Activated B cell treated with CpG ODN at 0.5 μM for 24 hours (primary cell): ENCODE results near the gene CLEC17A. TPM values are rescaled to one million over a fixed set of nuclear protein-coding genes. Genes with fewer than 3 reads are reported as not detected.

Source experiments
- ATAC-seq: fragments of 200-7000 bp; cut with Tn5 transposase; one replicate; pipeline ENCODE4 v1.10.0; 2021; ENCODE audit warnings: low read depth, mild to moderate bottlenecking, moderate library complexity
- CTCF ChIA-PET: fragments of 350-600 bp; sonication (Branson Sonifier 250); formaldehyde crosslinking; loops from one replicate; lab custom pipeline; 2021; ENCODE audit warnings: antibody characterized with exemption; lab: Charles Lee
- POLR2A ChIA-PET: fragments of 350-600 bp; sonication (Branson Sonifier 250); formaldehyde crosslinking; loops from one replicate; lab custom pipeline; 2021; ENCODE audit warnings: antibody characterized with exemption; lab: Charles Lee
- DNase-seq: peaks from one replicate; pipeline ENCODE4 v3.0.0; 2022
- H3K27ac Mint-ChIP-seq: one replicate; pipeline ENCODE4 v1.8.0; 2020; ENCODE audit warnings: mixed read lengths
- H3K27me3 Mint-ChIP-seq: one replicate; pipeline ENCODE4 v1.8.0; 2021; ENCODE audit warnings: mixed read lengths
- H3K36me3 Mint-ChIP-seq: one replicate; pipeline ENCODE4 v1.8.0; 2021; ENCODE audit warnings: low read depth, mixed read lengths
- H3K4me1 Mint-ChIP-seq: one replicate; pipeline ENCODE4 v1.8.0; 2021; ENCODE audit warnings: mixed read lengths
- H3K4me3 Mint-ChIP-seq: one replicate; pipeline ENCODE4 v1.8.0; 2020; ENCODE audit warnings: mild to moderate bottlenecking, mixed read lengths
- H3K9me3 Mint-ChIP-seq: one replicate; pipeline ENCODE4 v1.8.0; 2020; ENCODE audit warnings: mixed read lengths
- intact Hi-C: fragments of 100-400 bp; cut with micrococcal nuclease; formaldehyde crosslinking; loops from one replicate; pipeline ENCODE4 v1.15.1; 2024
- total RNA-seq: library from RNA; stranded (reverse); gene quantifications from 2 replicates; pipeline ENCODE4 v1.2.3, GENCODE V29; 2022
- TF ChIP-seq, protein P1 (sequence below): fragments of 200-600 bp; IDR thresholded peaks from one replicate; pipeline ENCODE4 v1.8.0; 2022; ENCODE audit warnings: antibody characterized with exemption, mild to moderate bottlenecking

The CLEC17A gene
- total RNA-seq, 1 donor from 2014 or later: 123 TPM

DNA sequence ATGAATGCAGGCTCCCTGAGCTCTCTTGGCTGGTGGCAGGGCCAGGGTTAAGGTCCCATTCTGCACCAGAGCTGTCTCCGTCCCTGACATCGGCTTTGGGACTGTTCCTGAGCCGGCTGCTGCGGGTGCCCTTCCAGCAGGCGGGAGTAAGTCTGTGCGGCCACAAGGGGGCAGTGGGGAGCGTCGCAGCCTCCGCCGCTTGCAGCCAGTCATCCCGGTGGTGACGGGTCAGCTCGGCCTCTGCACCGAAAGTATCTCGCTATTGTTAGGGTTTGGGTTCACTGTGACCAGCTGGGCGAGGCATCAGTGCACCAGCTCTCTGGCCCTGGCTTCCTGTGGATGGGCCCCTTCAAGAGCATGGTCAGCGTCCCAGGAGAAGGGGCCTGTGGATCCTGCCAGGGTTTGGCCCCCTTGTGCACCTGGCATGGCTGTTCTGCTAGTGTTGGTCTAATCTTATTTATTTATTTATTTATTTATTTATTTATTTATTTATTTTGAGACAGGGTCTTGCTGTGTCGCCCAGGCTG lies 26.2 kb upstream of the CLEC17A start:
- POLR2A ChIA-PET: interaction anchor here (0.7 to 1.4 kb wide), 3 partner anchors 27 to 133 kb away, joined by 4 to 9 read pairs (median 4); partner anchors contain the start of genes DNAJB1 and ZNF333
- peak; percentile 92 for ATAC-seq
- H3K9me3 Mint-ChIP-seq: no peaks in the 10 kb centered on the region
- CTCF ChIA-PET: interaction anchor here (0.6 to 2.3 kb wide), 13 partner anchors 13 to 141 kb away, joined by 3 to 17 read pairs (median 4); partner anchors contain the start of genes DNAJB1 and NDUFB7
- H3K4me3 Mint-ChIP-seq: peak overlapping the region; percentile 35
- no peaks in the 10 kb centered on the region for H3K27me3 Mint-ChIP-seq
- peaks cover 4% of the 10 kb centered on the region for H3K36me3 Mint-ChIP-seq
- intact Hi-C loops: loop anchor here (1.0 kb wide), 1 partner anchor 332 kb away; no protein-coding TSS in a partner anchor
- peak; percentile 67 for DNase-seq
- H3K27ac Mint-ChIP-seq: no peak overlapping the region
- TF ChIP-seq, protein P1, sequence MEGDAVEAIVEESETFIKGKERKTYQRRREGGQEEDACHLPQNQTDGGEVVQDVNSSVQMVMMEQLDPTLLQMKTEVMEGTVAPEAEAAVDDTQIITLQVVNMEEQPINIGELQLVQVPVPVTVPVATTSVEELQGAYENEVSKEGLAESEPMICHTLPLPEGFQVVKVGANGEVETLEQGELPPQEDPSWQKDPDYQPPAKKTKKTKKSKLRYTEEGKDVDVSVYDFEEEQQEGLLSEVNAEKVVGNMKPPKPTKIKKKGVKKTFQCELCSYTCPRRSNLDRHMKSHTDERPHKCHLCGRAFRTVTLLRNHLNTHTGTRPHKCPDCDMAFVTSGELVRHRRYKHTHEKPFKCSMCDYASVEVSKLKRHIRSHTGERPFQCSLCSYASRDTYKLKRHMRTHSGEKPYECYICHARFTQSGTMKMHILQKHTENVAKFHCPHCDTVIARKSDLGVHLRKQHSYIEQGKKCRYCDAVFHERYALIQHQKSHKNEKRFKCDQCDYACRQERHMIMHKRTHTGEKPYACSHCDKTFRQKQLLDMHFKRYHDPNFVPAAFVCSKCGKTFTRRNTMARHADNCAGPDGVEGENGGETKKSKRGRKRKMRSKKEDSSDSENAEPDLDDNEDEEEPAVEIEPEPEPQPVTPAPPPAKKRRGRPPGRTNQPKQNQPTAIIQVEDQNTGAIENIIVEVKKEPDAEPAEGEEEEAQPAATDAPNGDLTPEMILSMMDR: peak; percentile 66
- H3K4me1 Mint-ChIP-seq: peaks cover 28% of the 10 kb centered on the region

DNA sequence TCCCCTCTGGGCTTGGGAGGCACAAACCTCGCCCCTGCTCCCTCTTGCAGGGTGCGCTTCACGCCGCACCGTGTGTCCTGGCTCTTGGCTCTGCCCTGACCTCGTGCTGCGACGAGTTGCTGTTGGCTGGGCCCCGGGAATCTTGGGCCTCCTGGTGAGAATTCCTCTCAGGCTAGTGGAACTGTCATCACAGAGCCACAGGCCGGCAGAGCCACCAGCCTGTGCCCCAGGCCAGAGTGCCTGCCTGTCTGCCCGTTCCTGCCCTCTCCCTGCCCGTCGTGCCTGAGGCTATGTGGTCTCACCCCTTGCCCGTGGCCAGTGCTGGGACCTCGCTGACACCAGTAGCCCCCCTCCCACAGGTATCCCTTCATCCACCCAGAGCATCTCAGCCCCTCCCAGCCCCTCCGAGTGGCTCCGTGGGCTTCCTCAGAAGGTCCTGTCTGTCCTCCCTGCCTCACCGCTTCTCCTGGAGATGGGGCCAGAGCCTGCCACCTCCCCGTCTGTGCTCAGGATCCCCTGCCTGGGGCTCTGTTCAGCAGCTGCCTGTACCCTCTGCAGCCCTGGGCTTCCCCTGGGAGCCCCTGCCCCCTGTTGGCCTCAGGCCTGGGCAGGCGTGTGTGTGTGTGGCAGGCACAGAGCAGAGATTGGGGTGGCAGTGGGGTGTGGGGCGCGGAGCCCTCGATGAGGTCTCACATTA lies 24.4 kb upstream of the CLEC17A start:
- intact Hi-C loops: no loop called here
- POLR2A ChIA-PET: no interaction called here

DNA sequence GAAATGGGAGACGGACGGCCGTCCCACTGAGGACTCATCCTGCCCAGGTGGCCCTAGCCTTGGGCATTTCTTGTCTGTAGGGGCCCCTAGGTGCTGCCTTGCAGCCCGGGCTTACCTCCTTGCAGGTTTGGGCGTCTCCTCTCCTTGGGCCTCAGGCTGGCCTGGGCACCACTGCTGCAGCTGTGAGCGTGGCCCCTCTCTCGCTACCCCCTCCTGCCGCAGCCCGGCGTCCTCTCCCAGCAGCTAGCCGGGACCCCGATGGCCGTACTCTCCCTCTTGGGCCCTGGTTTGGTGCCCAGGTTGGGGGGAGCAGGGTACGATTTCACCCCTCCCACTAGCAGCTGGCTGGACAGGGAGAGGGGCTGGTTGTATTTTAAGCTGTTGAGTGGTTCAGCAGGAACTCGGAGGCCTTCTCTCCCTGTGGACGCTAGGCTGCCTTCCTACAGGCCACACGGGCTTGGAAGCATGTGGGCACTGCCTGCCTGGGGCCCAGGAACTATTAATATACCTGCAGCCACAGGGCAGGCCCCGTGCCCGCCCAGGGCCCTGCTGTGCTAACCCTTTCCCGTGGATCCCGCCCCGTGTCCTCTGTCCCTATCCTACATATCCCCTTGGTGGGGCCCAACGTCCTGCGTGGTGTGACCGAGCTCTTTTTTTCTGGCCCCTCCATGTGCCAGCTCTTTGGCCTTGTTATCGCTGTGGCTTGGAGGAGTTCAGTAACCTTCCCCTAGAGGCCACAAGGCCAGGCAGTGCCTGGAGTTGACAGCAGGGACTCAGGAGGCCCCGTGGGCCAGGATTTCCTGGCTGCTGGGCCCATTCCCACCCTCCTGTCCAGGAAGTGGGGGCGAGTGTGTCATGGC lies 22.7 kb upstream of the CLEC17A start:
- no peak for ATAC-seq
- intact Hi-C loops: no loop called here
- Mint-ChIP-seq H3K27me3 (no peaks in the 10 kb centered on the region), H3K36me3 (peaks cover 8% of the 10 kb centered on the region), H3K9me3 (no peaks in the 10 kb centered on the region), H3K4me3 (no peak overlapping the region), H3K4me1 (peaks cover 21% of the 10 kb centered on the region), H3K27ac (peak overlapping the region; percentile 50)
- DNase-seq: no peak
- ChIA-PET CTCF (no interaction called here), POLR2A (no interaction called here)
- TF ChIP-seq, protein P1: no peak

More for the DNA sequence above, 24.4 kb upstream of the CLEC17A start:
- no peak for DNase-seq
- TF ChIP-seq, protein P1: no peak
- H3K4me3 Mint-ChIP-seq: no peak overlapping the region
- no peaks in the 10 kb centered on the region for H3K9me3 Mint-ChIP-seq
- H3K36me3 Mint-ChIP-seq: peaks cover 2% of the 10 kb centered on the region
- H3K27ac Mint-ChIP-seq: no peak overlapping the region
- peaks cover 24% of the 10 kb centered on the region for H3K4me1 Mint-ChIP-seq
- no peak for ATAC-seq
- H3K27me3 Mint-ChIP-seq: no peaks in the 10 kb centered on the region
- CTCF ChIA-PET: no interaction called here

DNA sequence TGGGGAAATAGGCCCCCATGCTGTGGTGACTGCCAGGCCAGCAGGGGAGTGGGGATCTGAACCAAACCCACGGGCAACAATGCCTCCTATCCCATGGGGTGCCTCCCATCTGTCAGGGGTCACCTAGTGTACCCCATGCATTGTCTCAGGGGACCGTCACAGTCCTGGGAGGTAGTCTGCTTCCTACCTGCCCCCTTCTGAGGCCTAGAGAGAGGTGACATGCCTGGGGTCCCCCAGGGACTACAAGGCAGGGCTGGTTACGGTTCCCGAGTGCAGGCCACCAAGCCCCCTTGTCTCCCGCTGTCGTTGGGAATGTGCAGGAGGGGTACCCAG lies 22.1 kb upstream of the CLEC17A start:
- POLR2A ChIA-PET: no interaction called here
- no peak for ATAC-seq
- Mint-ChIP-seq H3K36me3 (peaks cover 12% of the 10 kb centered on the region), H3K4me1 (peaks cover 21% of the 10 kb centered on the region), H3K9me3 (no peaks in the 10 kb centered on the region), H3K4me3 (no peak overlapping the region), H3K27ac (no peak overlapping the region), H3K27me3 (no peaks in the 10 kb centered on the region)
- TF ChIP-seq, protein P1: no peak
- intact Hi-C loops: no loop called here
- DNase-seq: no peak
- CTCF ChIA-PET: no interaction called here

DNA sequence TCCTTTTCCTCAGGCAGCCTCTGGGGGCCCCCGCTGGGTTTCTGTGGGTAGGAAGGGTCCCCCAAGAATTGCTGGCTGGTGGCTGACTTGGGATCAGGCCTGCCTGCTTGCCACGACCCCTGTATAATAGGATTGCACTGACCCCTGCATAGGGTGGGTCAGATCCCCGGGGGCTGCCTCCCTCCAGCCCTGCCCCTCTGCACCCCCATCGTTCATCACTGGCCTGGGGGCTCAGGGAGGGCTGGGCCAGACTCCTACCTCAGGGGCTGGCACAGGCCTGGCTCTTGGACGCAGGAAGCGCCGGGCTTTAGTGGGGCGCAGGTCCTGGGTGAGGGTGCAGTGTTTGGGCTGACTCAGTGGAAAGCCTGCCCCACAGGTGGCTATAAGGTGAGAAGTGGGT lies 21.6 kb upstream of the CLEC17A start:
- intact Hi-C loops: no loop called here
- Mint-ChIP-seq H3K36me3 (peaks cover 17% of the 10 kb centered on the region), H3K27ac (no peak overlapping the region), H3K27me3 (no peaks in the 10 kb centered on the region), H3K4me1 (peaks cover 16% of the 10 kb centered on the region), H3K9me3 (no peaks in the 10 kb centered on the region), H3K4me3 (no peak overlapping the region)
- CTCF ChIA-PET: no interaction called here
- TF ChIP-seq, protein P1: no peak
- DNase-seq (no peak), ATAC-seq (no peak)
- POLR2A ChIA-PET: no interaction called here
